ENCODE data around the gene NEU2.

DNA sequence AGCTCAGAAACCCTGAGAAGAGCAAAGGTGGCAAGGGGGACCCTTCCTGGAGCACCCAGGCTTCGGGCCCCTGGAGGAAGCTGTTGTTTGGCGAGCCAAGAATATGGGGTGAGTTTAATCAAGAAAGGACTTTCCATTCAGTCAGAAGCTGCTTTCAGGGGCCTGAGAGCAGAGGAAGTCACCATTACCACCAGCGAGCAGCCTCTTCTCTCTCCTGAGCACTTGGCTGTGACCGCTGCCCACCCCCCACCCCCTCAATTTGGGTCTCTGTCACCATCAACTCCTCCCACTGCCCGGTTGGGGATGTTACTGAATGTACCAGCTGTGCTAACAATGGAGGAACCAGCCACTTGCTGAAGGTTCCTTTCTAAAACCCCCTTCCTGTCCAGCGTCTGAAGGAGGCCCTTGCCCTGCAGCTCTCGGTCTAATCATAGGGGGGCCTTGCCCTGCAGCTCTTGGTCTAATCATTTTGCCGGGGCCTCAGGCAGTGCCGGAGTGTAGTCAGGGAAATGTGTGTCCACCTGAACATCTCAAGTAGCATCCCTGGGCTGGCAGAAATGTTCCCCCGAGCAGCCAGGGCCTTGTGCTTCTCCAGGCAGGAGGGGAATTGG lies 28.6 kb downstream of the NEU2 start:
- TF ChIP-seq, protein P1, sequence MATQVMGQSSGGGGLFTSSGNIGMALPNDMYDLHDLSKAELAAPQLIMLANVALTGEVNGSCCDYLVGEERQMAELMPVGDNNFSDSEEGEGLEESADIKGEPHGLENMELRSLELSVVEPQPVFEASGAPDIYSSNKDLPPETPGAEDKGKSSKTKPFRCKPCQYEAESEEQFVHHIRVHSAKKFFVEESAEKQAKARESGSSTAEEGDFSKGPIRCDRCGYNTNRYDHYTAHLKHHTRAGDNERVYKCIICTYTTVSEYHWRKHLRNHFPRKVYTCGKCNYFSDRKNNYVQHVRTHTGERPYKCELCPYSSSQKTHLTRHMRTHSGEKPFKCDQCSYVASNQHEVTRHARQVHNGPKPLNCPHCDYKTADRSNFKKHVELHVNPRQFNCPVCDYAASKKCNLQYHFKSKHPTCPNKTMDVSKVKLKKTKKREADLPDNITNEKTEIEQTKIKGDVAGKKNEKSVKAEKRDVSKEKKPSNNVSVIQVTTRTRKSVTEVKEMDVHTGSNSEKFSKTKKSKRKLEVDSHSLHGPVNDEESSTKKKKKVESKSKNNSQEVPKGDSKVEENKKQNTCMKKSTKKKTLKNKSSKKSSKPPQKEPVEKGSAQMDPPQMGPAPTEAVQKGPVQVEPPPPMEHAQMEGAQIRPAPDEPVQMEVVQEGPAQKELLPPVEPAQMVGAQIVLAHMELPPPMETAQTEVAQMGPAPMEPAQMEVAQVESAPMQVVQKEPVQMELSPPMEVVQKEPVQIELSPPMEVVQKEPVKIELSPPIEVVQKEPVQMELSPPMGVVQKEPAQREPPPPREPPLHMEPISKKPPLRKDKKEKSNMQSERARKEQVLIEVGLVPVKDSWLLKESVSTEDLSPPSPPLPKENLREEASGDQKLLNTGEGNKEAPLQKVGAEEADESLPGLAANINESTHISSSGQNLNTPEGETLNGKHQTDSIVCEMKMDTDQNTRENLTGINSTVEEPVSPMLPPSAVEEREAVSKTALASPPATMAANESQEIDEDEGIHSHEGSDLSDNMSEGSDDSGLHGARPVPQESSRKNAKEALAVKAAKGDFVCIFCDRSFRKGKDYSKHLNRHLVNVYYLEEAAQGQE (IDR thresholded peaks at IDR 0.05; ENCODE audit: insufficient read depth in 1 of 2, low read depth in 2 of 2, low read length in 2 of 2), result no peak
- TF ChIP-seq POLR2AphosphoS5 (IDR thresholded peaks at IDR 0.05; ENCODE audit: low read depth, low read length) (no peak), TAF1 (IDR thresholded peaks at IDR 0.05; ENCODE audit: borderline replicate concordance, insufficient read depth, low read length) (no peak), FOXP2 (optimal IDR thresholded peaks at IDR 0.05; ENCODE audit: borderline replicate concordance, extremely low read depth, extremely low read length, insufficient read depth) (no peak)
